Epithelial cell of proximal tubule (primary cell): ENCODE data around the gene HSPA9. TPM values are rescaled to one million over a fixed set of nuclear protein-coding genes. Genes with fewer than 3 reads are reported as not detected.
A peak's percentile ranks its signal among the peaks of the same experiment; 100 is the strongest.

Experiments
- DNase-seq: peaks from one replicate; pipeline ENCODE4 v3.0.0-alpha.2; 2011; ENCODE audit warnings: low read depth
- H3K4me3 ChIP-seq: 2 replicates; pipeline ENCODE4 v1.5.1; 2011; ENCODE audit warnings: low read depth, mild to moderate bottlenecking, low read length
- CTCF ChIP-seq: conservative IDR thresholded peaks from 2 replicates; pipeline ENCODE4 v1.5.1; 2012; ENCODE audit warnings: low read depth, mild to moderate bottlenecking, low read length
- total RNA-seq: library from RNA; depleted of rRNA; stranded (reverse); fragments of >200 nt; gene quantifications from 2 replicates; pipeline ENCODE4 v1.2.3, GENCODE V29; 2015

HSPA9 gene
- total RNA-seq, 1 donor from 2014 or later = 174 TPM

- DNase-seq = no peak
- H3K4me3 ChIP-seq = peak overlapping the region; percentile 44
- TF ChIP-seq CTCF = no peak
Measured at GRCh38 chr5:138611678-138612218, 36.5 kb upstream of the HSPA9 start.

GRCh38 chr5:138610918-138611677 is 35.9 kb upstream of the HSPA9 start:
- no peak for TF ChIP-seq CTCF
- H3K4me3 ChIP-seq = peak overlapping the region; percentile 44
- DNase-seq = no peak

- peak; percentile 30 for TF ChIP-seq CTCF
Measured at GRCh38 chr5:138610415-138610917, 35.3 kb upstream of the HSPA9 start.

GRCh38 chr5:138606378-138607064 is 31.3 kb upstream of the HSPA9 start:
- no peak overlapping the region for H3K4me3 ChIP-seq
- DNase-seq = no peak
- no peak for TF ChIP-seq CTCF

More at GRCh38 chr5:138610415-138610917, 35.3 kb upstream of the HSPA9 start:
- DNase-seq = no peak
- H3K4me3 ChIP-seq = no peak overlapping the region

GRCh38 chr5:138605254-138605972 is 30.2 kb upstream of the HSPA9 start:
- H3K4me3 ChIP-seq = no peak overlapping the region
- DNase-seq = no peak
- no peak for TF ChIP-seq CTCF

- no peak for TF ChIP-seq CTCF
- H3K4me3 ChIP-seq = no peak overlapping the region
- no peak for DNase-seq
Measured at GRCh38 chr5:138604176-138604785, 29.1 kb upstream of the HSPA9 start.
